Astrocyte (in vitro differentiated cells and primary cell): Measurements from ENCODE around the gene CNTN1. TPM values are rescaled to one million over a fixed set of nuclear protein-coding genes. Genes with fewer than 3 reads are reported as not detected.

Experiments
- DNase-seq: peaks from one replicate; pipeline ENCODE4 v3.0.0-alpha.2; 2010; ENCODE audit warnings: low read depth
- FAIRE-seq: peaks from 2 replicates; lab custom pipeline; 2011; peaks lifted over from hg19 to GRCh38; lab: Jason Lieb, UNC
- H2AFZ ChIP-seq: 2 replicates; pipeline ENCODE4 v1.6.0; 2012; ENCODE audit warnings: low read depth, low read length, inconsistent platforms
- H3K27ac ChIP-seq: 2 replicates; pipeline ENCODE4 v1.5.1; 2011; ENCODE audit warnings: low read depth, low read length, inconsistent platforms
- H3K27me3 ChIP-seq: 2 replicates; pipeline ENCODE4 v1.6.0; 2011; ENCODE audit warnings: low read length, inconsistent platforms; ENCODE audit not compliant: insufficient read depth
- H3K36me3 ChIP-seq: 2 replicates; pipeline ENCODE4 v1.5.1; 2011; ENCODE audit warnings: low read length, inconsistent platforms; ENCODE audit not compliant: insufficient read depth
- H3K4me1 ChIP-seq: 2 replicates; pipeline ENCODE4 v1.5.1; 2011; ENCODE audit warnings: low read length, inconsistent platforms; ENCODE audit not compliant: insufficient read depth
- H3K4me2 ChIP-seq: 2 replicates; pipeline ENCODE4 v1.6.0; 2012; ENCODE audit warnings: low read length, inconsistent platforms
- H3K4me3 ChIP-seq: 2 replicates; pipeline ENCODE4 v1.5.1; 2011; ENCODE audit warnings: low read depth, mild to moderate bottlenecking, low read length, inconsistent platforms; ENCODE audit not compliant: insufficient read depth
- H3K79me2 ChIP-seq: 2 replicates; pipeline ENCODE4 v1.6.0; 2012; ENCODE audit warnings: mild to moderate bottlenecking, low read length, inconsistent platforms; ENCODE audit not compliant: insufficient read depth
- H3K9ac ChIP-seq: 2 replicates; pipeline ENCODE4 v1.6.0; 2012; ENCODE audit warnings: mild to moderate bottlenecking, low read length, inconsistent platforms
- H3K9me3 ChIP-seq: 2 replicates; pipeline ENCODE4 v1.5.1; 2012; ENCODE audit warnings: low read depth, mild to moderate bottlenecking, low read length, inconsistent platforms; ENCODE audit not compliant: insufficient read depth
- H4K20me1 ChIP-seq: 2 replicates; pipeline ENCODE4 v1.6.0; 2012; ENCODE audit warnings: low read length, inconsistent platforms; ENCODE audit not compliant: insufficient read depth
- H3K27ac Mint-ChIP-seq: one replicate; pipeline ENCODE4 v1.8.0; 2021; ENCODE audit warnings: mild to moderate bottlenecking, mixed read lengths; ENCODE audit not compliant: unreplicated experiment
- H3K27me3 Mint-ChIP-seq: one replicate; pipeline ENCODE4 v1.8.0; 2021; ENCODE audit warnings: low read depth, mixed read lengths; ENCODE audit not compliant: unreplicated experiment
- H3K36me3 Mint-ChIP-seq: one replicate; pipeline ENCODE4 v1.8.0; 2021; ENCODE audit warnings: low read depth, mixed read lengths; ENCODE audit not compliant: unreplicated experiment
- H3K4me1 Mint-ChIP-seq: one replicate; pipeline ENCODE4 v1.8.0; 2021; ENCODE audit warnings: low read depth, mixed read lengths; ENCODE audit not compliant: unreplicated experiment
- H3K4me3 Mint-ChIP-seq: one replicate; pipeline ENCODE4 v1.8.0; 2021; ENCODE audit warnings: mild to moderate bottlenecking, moderate library complexity, mixed read lengths; ENCODE audit not compliant: unreplicated experiment
- H3K9me3 Mint-ChIP-seq: one replicate; pipeline ENCODE4 v1.8.0; 2021; ENCODE audit warnings: mild to moderate bottlenecking, mixed read lengths; ENCODE audit not compliant: unreplicated experiment
- EZH2 ChIP-seq: IDR thresholded peaks from 2 replicates; pipeline ENCODE4 v1.6.1; 2012; ENCODE audit warnings: mild to moderate bottlenecking, low read length, inconsistent platforms; ENCODE audit not compliant: insufficient read depth
- total RNA-seq: library from RNA; stranded (reverse); gene quantifications from 2 replicates; pipeline ENCODE4 v1.2.1, GENCODE V29; 2021
- TF ChIP-seq, protein P1 (sequence below): IDR thresholded peaks from 2 replicates; pipeline ENCODE4 v1.5.1; 2011; ENCODE audit warnings: low read depth, mild to moderate bottlenecking, inconsistent platforms, low read length, moderate library complexity; ENCODE audit not compliant: insufficient read depth

Gene CNTN1
- total RNA-seq, 1 donor from 2014 or later, result 2.1 TPM

DNA sequence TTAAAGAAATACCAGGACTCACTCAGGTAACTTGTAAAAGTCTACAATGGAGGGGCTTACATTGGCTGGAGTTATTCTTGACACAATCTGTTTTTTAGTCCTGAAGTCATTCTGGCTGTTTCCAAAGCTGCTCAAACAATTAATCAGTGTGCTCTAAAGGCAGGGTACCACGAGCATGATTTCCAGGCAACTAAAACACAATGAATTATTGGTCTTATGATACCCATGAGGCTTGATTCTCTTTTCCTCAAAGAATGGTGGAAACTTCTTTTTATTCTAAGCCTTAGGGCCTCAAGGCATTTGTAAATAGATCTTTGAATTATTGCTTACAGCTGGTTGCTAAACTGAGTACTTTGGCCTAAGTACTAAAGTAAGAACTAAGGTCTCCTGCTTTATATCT, 296.1 kb downstream of the CNTN1 start:
- H3K4me2 ChIP-seq, result no peak overlapping the region
- H3K9me3 ChIP-seq, result no peaks in the 10 kb centered on the region
- Mint-ChIP-seq H3K4me3 (no peak overlapping the region), H3K4me1 (no peaks in the 10 kb centered on the region), H3K36me3 (no peaks in the 10 kb centered on the region), H3K9me3 (no peaks in the 10 kb centered on the region), H3K27ac (no peak overlapping the region), H3K27me3 (no peaks in the 10 kb centered on the region)
- H3K4me3 ChIP-seq, result no peak overlapping the region
- no peak overlapping the region for H3K9ac ChIP-seq
- H3K27ac ChIP-seq, result no peak overlapping the region
- H3K27me3 ChIP-seq, result no peaks in the 10 kb centered on the region
- no peak for DNase-seq
- no peaks in the 10 kb centered on the region for H3K79me2 ChIP-seq
- no peak overlapping the region for H2AFZ ChIP-seq
- H3K36me3 ChIP-seq, result no peaks in the 10 kb centered on the region
- no peak for TF ChIP-seq EZH2
- TF ChIP-seq, protein P1, sequence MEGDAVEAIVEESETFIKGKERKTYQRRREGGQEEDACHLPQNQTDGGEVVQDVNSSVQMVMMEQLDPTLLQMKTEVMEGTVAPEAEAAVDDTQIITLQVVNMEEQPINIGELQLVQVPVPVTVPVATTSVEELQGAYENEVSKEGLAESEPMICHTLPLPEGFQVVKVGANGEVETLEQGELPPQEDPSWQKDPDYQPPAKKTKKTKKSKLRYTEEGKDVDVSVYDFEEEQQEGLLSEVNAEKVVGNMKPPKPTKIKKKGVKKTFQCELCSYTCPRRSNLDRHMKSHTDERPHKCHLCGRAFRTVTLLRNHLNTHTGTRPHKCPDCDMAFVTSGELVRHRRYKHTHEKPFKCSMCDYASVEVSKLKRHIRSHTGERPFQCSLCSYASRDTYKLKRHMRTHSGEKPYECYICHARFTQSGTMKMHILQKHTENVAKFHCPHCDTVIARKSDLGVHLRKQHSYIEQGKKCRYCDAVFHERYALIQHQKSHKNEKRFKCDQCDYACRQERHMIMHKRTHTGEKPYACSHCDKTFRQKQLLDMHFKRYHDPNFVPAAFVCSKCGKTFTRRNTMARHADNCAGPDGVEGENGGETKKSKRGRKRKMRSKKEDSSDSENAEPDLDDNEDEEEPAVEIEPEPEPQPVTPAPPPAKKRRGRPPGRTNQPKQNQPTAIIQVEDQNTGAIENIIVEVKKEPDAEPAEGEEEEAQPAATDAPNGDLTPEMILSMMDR, result no peak
- FAIRE-seq, result no peak
- H4K20me1 ChIP-seq, result no peaks in the 10 kb centered on the region
- H3K4me1 ChIP-seq, result no peaks in the 10 kb centered on the region

DNA sequence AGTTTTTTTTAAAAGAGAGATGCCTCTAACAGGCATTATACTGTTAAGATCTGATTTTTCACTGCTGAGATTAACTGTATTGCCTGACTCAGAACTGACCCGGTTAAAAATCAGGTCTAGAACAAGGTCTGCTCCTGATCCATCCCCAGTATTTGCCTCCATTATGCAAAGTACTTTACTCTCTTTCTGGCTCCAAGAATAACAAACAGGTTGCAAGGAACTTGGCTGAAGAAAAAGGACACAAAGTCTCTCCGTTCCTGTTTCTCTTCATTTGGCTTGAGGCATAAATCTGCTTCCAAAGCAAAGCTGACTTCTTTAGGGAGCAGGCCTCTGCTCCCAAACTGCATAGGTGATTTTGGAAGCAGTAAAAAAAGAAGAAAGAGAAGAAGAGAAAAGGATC, 296.6 kb downstream of the CNTN1 start:
- Mint-ChIP-seq H3K27ac (no peak overlapping the region), H3K36me3 (no peaks in the 10 kb centered on the region), H3K9me3 (no peaks in the 10 kb centered on the region), H3K4me3 (no peak overlapping the region), H3K27me3 (no peaks in the 10 kb centered on the region), H3K4me1 (no peaks in the 10 kb centered on the region)
- Histone ChIP-seq H2AFZ (no peak overlapping the region), H4K20me1 (no peaks in the 10 kb centered on the region), H3K27ac (no peak overlapping the region), H3K36me3 (no peaks in the 10 kb centered on the region), H3K9me3 (no peaks in the 10 kb centered on the region), H3K79me2 (no peaks in the 10 kb centered on the region), H3K4me1 (no peaks in the 10 kb centered on the region), H3K4me2 (no peak overlapping the region), H3K4me3 (no peak overlapping the region), H3K9ac (no peak overlapping the region), H3K27me3 (no peaks in the 10 kb centered on the region)
- FAIRE-seq, result no peak
- DNase-seq, result no peak
- TF ChIP-seq, protein P1, result no peak
- TF ChIP-seq EZH2, result no peak

- Histone ChIP-seq H3K4me1 (no peaks in the 10 kb centered on the region), H2AFZ (no peak overlapping the region), H3K9ac (no peak overlapping the region), H4K20me1 (no peaks in the 10 kb centered on the region), H3K27ac (no peak overlapping the region), H3K36me3 (no peaks in the 10 kb centered on the region), H3K4me2 (no peak overlapping the region), H3K4me3 (no peak overlapping the region), H3K9me3 (no peaks in the 10 kb centered on the region), H3K79me2 (no peaks in the 10 kb centered on the region), H3K27me3 (no peaks in the 10 kb centered on the region)
- no peak for FAIRE-seq
- no peaks in the 10 kb centered on the region for H3K4me1 Mint-ChIP-seq
- H3K36me3 Mint-ChIP-seq, result no peaks in the 10 kb centered on the region
- no peak overlapping the region for H3K27ac Mint-ChIP-seq
- no peak for DNase-seq
- TF ChIP-seq, protein P1, result no peak
- no peak for TF ChIP-seq EZH2
- H3K9me3 Mint-ChIP-seq, result no peaks in the 10 kb centered on the region
- H3K27me3 Mint-ChIP-seq, result no peaks in the 10 kb centered on the region
- H3K4me3 Mint-ChIP-seq, result no peak overlapping the region
These were observed 297.5 kb downstream of the CNTN1 start for GRCh38 chr12:40989785-40990184.
